BE2C (cell line): ENCODE results near the gene MBOAT1.
"Not testable (repeated sequence)": the region's sequence is repeated elsewhere in the genome, so short reads cannot be mapped to it uniquely, and the experiment has no call there.

Experiments
- DNase-seq: peaks from one replicate; pipeline ENCODE4 v3.0.0-alpha.2; 2020
- H3K27me3 ChIP-seq: fragments of 250-450 bp; sonication (Bioruptor Pico); 2 replicates; pipeline ENCODE4 v1.5.1; 2020; ENCODE audit warnings: mild to moderate bottlenecking
- H3K36me3 ChIP-seq: fragments of 250-450 bp; sonication (Bioruptor Pico); 2 replicates; pipeline ENCODE4 v1.5.1; 2020; ENCODE audit warnings: mild to moderate bottlenecking
- H3K4me1 ChIP-seq: fragments of 250-450 bp; sonication (Bioruptor Pico); 2 replicates; pipeline ENCODE4 v1.5.1; 2020
- H3K4me3 ChIP-seq: 2 replicates; pipeline ENCODE4 v1.5.1; 2011; ENCODE audit warnings: low read depth, low read length
- H3K9me3 ChIP-seq: fragments of 250-450 bp; sonication (Bioruptor Pico); 2 replicates; pipeline ENCODE4 v1.5.1; 2020
- CTCF ChIP-seq: IDR thresholded peaks from 2 replicates; pipeline ENCODE4 v1.5.1; 2012; ENCODE audit warnings: mild to moderate bottlenecking, low read depth, low read length

Gene MBOAT1

GRCh38 chr6:20253021-20253420, 40.8 kb upstream of the MBOAT1 start:
- Histone ChIP-seq H3K36me3 (no peaks in the 10 kb centered on the region), H3K4me3 (no peak overlapping the region), H3K4me1 (no peaks in the 10 kb centered on the region), H3K9me3 (no peaks in the 10 kb centered on the region), H3K27me3 (no peaks in the 10 kb centered on the region)
- TF ChIP-seq CTCF: no peak
- DNase-seq: no peak

GRCh38 chr6:20252311-20252710, 40.0 kb upstream of the MBOAT1 start:
- H3K36me3 ChIP-seq: no peaks in the 10 kb centered on the region
- no peaks in the 10 kb centered on the region for H3K9me3 ChIP-seq
- H3K27me3 ChIP-seq: no peaks in the 10 kb centered on the region
- DNase-seq: no peak
- no peak overlapping the region for H3K4me3 ChIP-seq
- no peaks in the 10 kb centered on the region for H3K4me1 ChIP-seq
- no peak for TF ChIP-seq CTCF

GRCh38 chr6:20251525-20251924, 39.3 kb upstream of the MBOAT1 start:
- Histone ChIP-seq H3K9me3 (no peaks in the 10 kb centered on the region), H3K4me1 (no peaks in the 10 kb centered on the region), H3K27me3 (no peaks in the 10 kb centered on the region), H3K4me3 (no peak overlapping the region), H3K36me3 (no peaks in the 10 kb centered on the region)
- no peak for DNase-seq
- TF ChIP-seq CTCF: no peak

- no peaks in the 10 kb centered on the region for H3K4me1 ChIP-seq
- no peaks in the 10 kb centered on the region for H3K27me3 ChIP-seq
- no peak overlapping the region for H3K4me3 ChIP-seq
- no peak for DNase-seq
- no peaks in the 10 kb centered on the region for H3K36me3 ChIP-seq
- no peak for TF ChIP-seq CTCF
- H3K9me3 ChIP-seq: no peaks in the 10 kb centered on the region
These were observed 33.9 kb upstream of the MBOAT1 start for GRCh38 chr6:20246125-20246524.

GRCh38 chr6:20244807-20245681, 32.8 kb upstream of the MBOAT1 start:
- not testable (repeated sequence) for DNase-seq, H3K9me3 ChIP-seq, H3K4me3 ChIP-seq, H3K27me3 ChIP-seq, H3K4me1 ChIP-seq, H3K36me3 ChIP-seq

- Histone ChIP-seq H3K36me3 (no peaks in the 10 kb centered on the region), H3K9me3 (no peaks in the 10 kb centered on the region), H3K4me3 (no peak overlapping the region), H3K4me1 (no peaks in the 10 kb centered on the region), H3K27me3 (no peaks in the 10 kb centered on the region)
- no peak for DNase-seq
- no peak for TF ChIP-seq CTCF
These were observed 31.0 kb upstream of the MBOAT1 start for GRCh38 chr6:20243288-20243687.

GRCh38 chr6:20242397-20242796, 30.1 kb upstream of the MBOAT1 start:
- no peak for TF ChIP-seq CTCF
- H3K9me3 ChIP-seq: no peaks in the 10 kb centered on the region
- no peak for DNase-seq
- H3K4me1 ChIP-seq: no peaks in the 10 kb centered on the region
- H3K36me3 ChIP-seq: no peaks in the 10 kb centered on the region
- no peak overlapping the region for H3K4me3 ChIP-seq
- no peaks in the 10 kb centered on the region for H3K27me3 ChIP-seq
